GM12878 (cell line): ENCODE data around the gene RAB44. TPM values are rescaled to one million over a fixed set of nuclear protein-coding genes. Genes with fewer than 3 reads are reported as not detected.

Source experiments
- ATF7 ChIP-seq: fragments of 450-650 bp; IDR thresholded peaks from 2 replicates; pipeline ENCODE4 v1.6.1; 2016; ENCODE audit warnings: low read depth, mild to moderate bottlenecking
- BACH1 ChIP-seq: fragments of 450-650 bp; IDR thresholded peaks from 2 replicates; pipeline ENCODE4 v1.6.1; 2017; ENCODE audit warnings: mild to moderate bottlenecking, borderline replicate concordance
- ETV6 ChIP-seq, 2 experiments: fragments of 450-650 bp in 1 of 2; IDR thresholded peaks in 1 of 2; conservative IDR thresholded peaks in 1 of 2; 2 replicates each; pipeline ENCODE4 v1.6.1; 2014; ENCODE audit warnings: antibody characterized with exemption in 1 of 2, borderline replicate concordance in 1 of 2, low read depth in 1 of 2, mild to moderate bottlenecking in 1 of 2, moderate library complexity in 1 of 2
- FOS ChIP-seq: IDR thresholded peaks from 3 replicates; pipeline ENCODE4 v1.6.1; 2011; ENCODE audit warnings: borderline replicate concordance; ENCODE audit not compliant: insufficient read length; ENCODE audit errors: extremely low read depth
- FOXM1 ChIP-seq: IDR thresholded peaks from 2 replicates; pipeline ENCODE4 v1.6.1; 2012; ENCODE audit warnings: low read depth, mild to moderate bottlenecking, inconsistent platforms, low read length, moderate library complexity
- LARP7 ChIP-seq: fragments of 450-650 bp; IDR thresholded peaks from 2 replicates; pipeline ENCODE4 v1.6.1; 2017; ENCODE audit warnings: mild to moderate bottlenecking
- MEF2B ChIP-seq: fragments of 450-650 bp; IDR thresholded peaks from 2 replicates; pipeline ENCODE4 v1.6.1; 2018; ENCODE audit warnings: mild to moderate bottlenecking, moderate library complexity; ENCODE audit not compliant: partially characterized antibody, poor library complexity, severe bottlenecking
- MXI1 ChIP-seq: fragments of 150-350 bp; IDR thresholded peaks from 2 replicates; pipeline ENCODE4 v1.6.1; 2011; ENCODE audit warnings: low read depth, mild to moderate bottlenecking, inconsistent platforms, low read length, improper control_type of control experiment
- NBN ChIP-seq: fragments of 450-650 bp; IDR thresholded peaks from 2 replicates; pipeline ENCODE4 v1.6.1; 2016
- NR2F1 ChIP-seq: fragments of 450-650 bp; conservative IDR thresholded peaks from 2 replicates; pipeline ENCODE4 v1.6.1; 2017; ENCODE audit warnings: mild to moderate bottlenecking
- RBBP5 ChIP-seq: fragments of 200-600 bp; sonication (generic); conservative IDR thresholded peaks from 2 replicates; pipeline ENCODE4 v1.6.1; 2016
- RCOR1 ChIP-seq: conservative IDR thresholded peaks from 2 replicates; pipeline ENCODE4 v1.6.1; 2012; ENCODE audit warnings: low read depth, low read length, improper control_type of control experiment
- STAT3 ChIP-seq: IDR thresholded peaks from 2 replicates; pipeline ENCODE4 v1.6.1; 2011; ENCODE audit warnings: low read depth, low read length, improper control_type of control experiment
- TCF7 ChIP-seq: IDR thresholded peaks from 2 replicates; pipeline ENCODE4 v1.6.1; 2014; ENCODE audit warnings: antibody characterized with exemption, borderline replicate concordance
- polyA plus RNA-seq, 11 experiments: library from polyadenylated mRNA; depleted of rRNA in 4 of 11; unstranded in 6 of 11; stranded (reverse) in 5 of 11; fragments of >200 nt; fragmentation: Nextera tagmentation in 4 of 11; fragmentation: Illumina TruSeq in 1 of 11; extraction: Ambion mirVana in 4 of 11; extraction: Trizol in 1 of 11; gene quantifications; 1 replicate in 1 of 11; 2 replicates in 10 of 11; pipeline versions ENCODE4 v1.2.1 to v1.2.3, GENCODE V29; 2011 to 2016; ENCODE audit warnings: inconsistent platforms in 2 of 11, missing spikeins in 2 of 11, low read depth in 1 of 11
- total RNA-seq, 4 experiments: library from RNA; depleted of rRNA in 3 of 4; stranded (reverse); fragments of >200 nt in 3 of 4; fragmentation: Illumina TruSeq in 1 of 4; extraction: Trizol in 1 of 4; gene quantifications; 2 replicates each; pipeline versions ENCODE4 v1.2.1 to v1.2.3, GENCODE V29; 2013 to 2021
- TF ChIP-seq, protein P1 (sequence below): fragments of 450-650 bp; IDR thresholded peaks from 2 replicates; pipeline ENCODE4 v1.6.1; 2017; ENCODE audit warnings: mild to moderate bottlenecking, moderate library complexity
- TF ChIP-seq, protein P2 (sequence below): IDR thresholded peaks from 2 replicates; pipeline ENCODE4 v1.6.1; 2012; ENCODE audit warnings: low read length, inconsistent platforms
- TF ChIP-seq, protein P3 (sequence below): fragments of 450-650 bp; IDR thresholded peaks from 2 replicates; pipeline ENCODE4 v1.6.1; 2017; ENCODE audit warnings: mild to moderate bottlenecking, low read depth, inconsistent platforms; ENCODE audit not compliant: poor library complexity, severe bottlenecking

The RAB44 gene
- total and polyA plus RNA-seq, 10 of the 15 experiments (the other 5 are each of a cell fraction or from before 2014, with no cell fraction given) = 0.01 to 0.08 (median 0.05) TPM; not detected in 2

DNA sequence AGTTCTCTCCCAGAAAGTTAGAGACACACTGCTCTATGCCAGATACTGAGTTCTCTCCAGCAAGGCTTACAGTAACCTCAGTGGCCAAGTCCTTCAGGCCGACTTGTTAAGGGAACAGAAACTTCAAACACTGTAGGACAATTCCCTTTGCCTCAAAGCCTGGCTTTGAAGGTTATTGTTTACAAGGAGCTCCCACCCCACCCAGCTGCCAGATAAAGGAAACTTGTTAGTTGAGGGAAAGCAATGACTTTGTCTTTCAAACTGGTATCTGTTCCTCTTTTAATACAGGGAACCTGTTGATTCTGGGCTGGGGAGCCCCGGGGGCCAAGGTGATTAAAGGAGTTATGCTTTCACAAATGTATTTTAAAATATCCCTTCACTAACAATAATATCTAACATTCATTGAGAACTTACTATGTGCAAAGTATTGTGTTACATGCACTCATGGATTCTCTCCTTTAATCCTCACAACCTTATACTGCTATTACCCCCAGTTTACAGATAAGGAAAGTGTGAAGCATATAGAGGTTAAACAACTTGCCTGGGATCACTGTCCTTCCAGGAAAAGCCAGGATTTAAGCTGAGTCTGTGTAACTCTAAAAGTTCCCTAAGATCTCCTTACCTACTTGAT lies 46.7 kb upstream of the RAB44 start (continued):
- TF ChIP-seq STAT3 (peak; percentile 34; the same call in 1 of the 2 replicates), MEF2B (peak; percentile 73), RCOR1 (no peak), BACH1 (peak; percentile 76; the same call in 1 of the 2 replicates), TCF7 (peak; percentile 63), NR2F1 (peak; percentile 48), MXI1 (no peak), RBBP5 (no peak), FOS (no peak), LARP7 (no peak), ATF7 (peak; percentile 54; the same call in 1 of the 2 replicates), NBN (peak; percentile 88; the same call in 1 of the 2 replicates), ETV6 (conservative IDR thresholded peaks at IDR 0.05 in 1 of 2, IDR thresholded peaks at IDR 0.05 in 1 of 2; ENCODE audit: borderline replicate concordance in 1 of 2, low read depth in 1 of 2) (no peak; a peak in 1 of 4 replicates), FOXM1 (peak; percentile 74; the same call in 1 of the 2 replicates)
- TF ChIP-seq, protein P1, sequence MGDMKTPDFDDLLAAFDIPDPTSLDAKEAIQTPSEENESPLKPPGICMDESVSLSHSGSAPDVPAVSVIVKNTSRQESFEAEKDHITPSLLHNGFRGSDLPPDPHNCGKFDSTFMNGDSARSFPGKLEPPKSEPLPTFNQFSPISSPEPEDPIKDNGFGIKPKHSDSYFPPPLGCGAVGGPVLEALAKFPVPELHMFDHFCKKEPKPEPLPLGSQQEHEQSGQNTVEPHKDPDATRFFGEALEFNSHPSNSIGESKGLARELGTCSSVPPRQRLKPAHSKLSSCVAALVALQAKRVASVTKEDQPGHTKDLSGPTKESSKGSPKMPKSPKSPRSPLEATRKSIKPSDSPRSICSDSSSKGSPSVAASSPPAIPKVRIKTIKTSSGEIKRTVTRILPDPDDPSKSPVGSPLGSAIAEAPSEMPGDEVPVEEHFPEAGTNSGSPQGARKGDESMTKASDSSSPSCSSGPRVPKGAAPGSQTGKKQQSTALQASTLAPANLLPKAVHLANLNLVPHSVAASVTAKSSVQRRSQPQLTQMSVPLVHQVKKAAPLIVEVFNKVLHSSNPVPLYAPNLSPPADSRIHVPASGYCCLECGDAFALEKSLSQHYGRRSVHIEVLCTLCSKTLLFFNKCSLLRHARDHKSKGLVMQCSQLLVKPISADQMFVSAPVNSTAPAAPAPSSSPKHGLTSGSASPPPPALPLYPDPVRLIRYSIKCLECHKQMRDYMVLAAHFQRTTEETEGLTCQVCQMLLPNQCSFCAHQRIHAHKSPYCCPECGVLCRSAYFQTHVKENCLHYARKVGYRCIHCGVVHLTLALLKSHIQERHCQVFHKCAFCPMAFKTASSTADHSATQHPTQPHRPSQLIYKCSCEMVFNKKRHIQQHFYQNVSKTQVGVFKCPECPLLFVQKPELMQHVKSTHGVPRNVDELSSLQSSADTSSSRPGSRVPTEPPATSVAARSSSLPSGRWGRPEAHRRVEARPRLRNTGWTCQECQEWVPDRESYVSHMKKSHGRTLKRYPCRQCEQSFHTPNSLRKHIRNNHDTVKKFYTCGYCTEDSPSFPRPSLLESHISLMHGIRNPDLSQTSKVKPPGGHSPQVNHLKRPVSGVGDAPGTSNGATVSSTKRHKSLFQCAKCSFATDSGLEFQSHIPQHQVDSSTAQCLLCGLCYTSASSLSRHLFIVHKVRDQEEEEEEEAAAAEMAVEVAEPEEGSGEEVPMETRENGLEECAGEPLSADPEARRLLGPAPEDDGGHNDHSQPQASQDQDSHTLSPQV = no peak
- TF ChIP-seq, protein P2, sequence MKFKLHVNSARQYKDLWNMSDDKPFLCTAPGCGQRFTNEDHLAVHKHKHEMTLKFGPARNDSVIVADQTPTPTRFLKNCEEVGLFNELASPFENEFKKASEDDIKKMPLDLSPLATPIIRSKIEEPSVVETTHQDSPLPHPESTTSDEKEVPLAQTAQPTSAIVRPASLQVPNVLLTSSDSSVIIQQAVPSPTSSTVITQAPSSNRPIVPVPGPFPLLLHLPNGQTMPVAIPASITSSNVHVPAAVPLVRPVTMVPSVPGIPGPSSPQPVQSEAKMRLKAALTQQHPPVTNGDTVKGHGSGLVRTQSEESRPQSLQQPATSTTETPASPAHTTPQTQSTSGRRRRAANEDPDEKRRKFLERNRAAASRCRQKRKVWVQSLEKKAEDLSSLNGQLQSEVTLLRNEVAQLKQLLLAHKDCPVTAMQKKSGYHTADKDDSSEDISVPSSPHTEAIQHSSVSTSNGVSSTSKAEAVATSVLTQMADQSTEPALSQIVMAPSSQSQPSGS = peak; percentile 49; the same call in 1 of the 2 replicates
- TF ChIP-seq, protein P3, sequence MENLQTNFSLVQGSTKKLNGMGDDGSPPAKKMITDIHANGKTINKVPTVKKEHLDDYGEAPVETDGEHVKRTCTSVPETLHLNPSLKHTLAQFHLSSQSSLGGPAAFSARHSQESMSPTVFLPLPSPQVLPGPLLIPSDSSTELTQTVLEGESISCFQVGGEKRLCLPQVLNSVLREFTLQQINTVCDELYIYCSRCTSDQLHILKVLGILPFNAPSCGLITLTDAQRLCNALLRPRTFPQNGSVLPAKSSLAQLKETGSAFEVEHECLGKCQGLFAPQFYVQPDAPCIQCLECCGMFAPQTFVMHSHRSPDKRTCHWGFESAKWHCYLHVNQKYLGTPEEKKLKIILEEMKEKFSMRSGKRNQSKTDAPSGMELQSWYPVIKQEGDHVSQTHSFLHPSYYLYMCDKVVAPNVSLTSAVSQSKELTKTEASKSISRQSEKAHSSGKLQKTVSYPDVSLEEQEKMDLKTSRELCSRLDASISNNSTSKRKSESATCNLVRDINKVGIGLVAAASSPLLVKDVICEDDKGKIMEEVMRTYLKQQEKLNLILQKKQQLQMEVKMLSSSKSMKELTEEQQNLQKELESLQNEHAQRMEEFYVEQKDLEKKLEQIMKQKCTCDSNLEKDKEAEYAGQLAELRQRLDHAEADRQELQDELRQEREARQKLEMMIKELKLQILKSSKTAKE = peak; percentile 86
